Peyer's patch (tissue), 4 donors: Measurements from ENCODE around the gene LRATD1. TPM values are rescaled to one million over a fixed set of nuclear protein-coding genes. Genes with fewer than 3 reads are reported as not detected.

Experiments
- DNase-seq, 3 donors: peaks; one replicate each; pipeline ENCODE4 v3.0.0-alpha.2; 2017 to 2019
- H3K27ac ChIP-seq, 4 donors: fragments of 200-600 bp; sonication (generic); one replicate each; pipeline ENCODE4 v1.5.1; 2016 to 2019
- H3K27me3 ChIP-seq, 2 donors: fragments of 200-600 bp; sonication (generic); one replicate each; pipeline ENCODE4 v1.5.1; 2019
- H3K36me3 ChIP-seq, 3 donors: fragments of 200-600 bp; sonication (generic); one replicate each; pipeline ENCODE4 v1.5.1; 2016 to 2019
- H3K4me1 ChIP-seq, 4 donors: fragments of 200-600 bp; sonication (generic); one replicate each; pipeline ENCODE4 v1.5.1; 2016 to 2019
- H3K4me3 ChIP-seq, 4 donors: fragments of 200-600 bp; sonication (generic); 1 replicate in 3 of 4; 2 replicates in 1 of 4; pipeline ENCODE4 v1.5.1; 2016 to 2019; ENCODE audit warnings: mild to moderate bottlenecking in 1 of 4
- H3K9me3 ChIP-seq, 4 donors: fragments of 200-600 bp; sonication (generic); one replicate each; pipeline ENCODE4 v1.5.1; 2016 to 2019; ENCODE audit warnings: mild to moderate bottlenecking in 1 of 4
- CTCF ChIP-seq, 6 experiments: fragments of 450-650 bp in 4 of 6; fragments of 200-600 bp in 2 of 6; sonication (generic) in 1 of 6; IDR thresholded peaks; one replicate each; pipeline ENCODE4 v1.5.1; 2017 to 2019; ENCODE audit warnings: antibody characterized with exemption in 6 of 6, mild to moderate bottlenecking in 3 of 6, moderate library complexity in 1 of 6
- POLR2A ChIP-seq, 2 donors: fragments of 450-650 bp; IDR thresholded peaks; one replicate each; pipeline ENCODE4 v1.5.1; 2017; ENCODE audit warnings: antibody characterized with exemption in 2 of 2, mild to moderate bottlenecking in 2 of 2, moderate library complexity in 2 of 2
- total RNA-seq, 4 donors: library from RNA; depleted of rRNA; stranded (reverse); fragments of >200 nt; gene quantifications; one replicate each; pipeline ENCODE4 v1.1.0, GENCODE V29; 2016

Gene LRATD1
- total RNA-seq, 4 donors from 2014 or later: 31.4 to 152 (median 79.7) TPM

- DNase-seq: peak in 2 of 3 donors; percentile 46 to 59
- H3K9me3 ChIP-seq: no peaks in the 10 kb centered on the region
- no peaks in the 10 kb centered on the region for H3K4me1 ChIP-seq
- peak overlapping the region in 3 of 4 donors; percentile 70 to 93 (median 89) for H3K27ac ChIP-seq
- H3K36me3 ChIP-seq: no peaks in the 10 kb centered on the region
- no peaks in the 10 kb centered on the region for H3K27me3 ChIP-seq
- peak overlapping the region; percentile 24 to 79 (median 54) for H3K4me3 ChIP-seq
- no peak for TF ChIP-seq CTCF (IDR thresholded peaks at IDR 0.05)
- TF ChIP-seq POLR2A (IDR thresholded peaks at IDR 0.05): no peak
Observed at GRCh38 chr2:14633461-14634181, 1.1 kb downstream of the LRATD1 start.

- no peak for DNase-seq
- Histone ChIP-seq H3K27ac (peak overlapping the region; percentile 64 to 93 (median 80)), H3K4me1 (no peaks in the 10 kb centered on the region), H3K9me3 (no peaks in the 10 kb centered on the region), H3K36me3 (no peaks in the 10 kb centered on the region), H3K4me3 (peak overlapping the region in 3 of 4 donors; percentile 43 to 79 (median 66)), H3K27me3 (no peaks in the 10 kb centered on the region)
- peak; percentile 43 to 49 for TF ChIP-seq POLR2A (IDR thresholded peaks at IDR 0.05)
- TF ChIP-seq CTCF (IDR thresholded peaks at IDR 0.05): no peak
Observed at GRCh38 chr2:14634182-14634488, 1.6 kb downstream of the LRATD1 start.

GRCh38 chr2:14634489-14635390, 2.2 kb downstream of the LRATD1 start:
- Histone ChIP-seq H3K27me3 (no peaks in the 10 kb centered on the region), H3K4me3 (peak overlapping the region; percentile 18 to 79 (median 54)), H3K27ac (peak overlapping the region; percentile 64 to 93 (median 80)), H3K4me1 (no peaks in the 10 kb centered on the region), H3K36me3 (no peaks in the 10 kb centered on the region), H3K9me3 (no peaks in the 10 kb centered on the region)
- peak; percentile 25 to 95 (median 93) for DNase-seq
- peak in 1 of 2 donors; percentile 1 for TF ChIP-seq POLR2A (IDR thresholded peaks at IDR 0.05)
- peak in 4 of 6 experiments; percentile 54 to 90 (median 84) for TF ChIP-seq CTCF (IDR thresholded peaks at IDR 0.05)

- TF ChIP-seq CTCF (IDR thresholded peaks at IDR 0.05): no peak
- peak in 1 of 2 donors; percentile 8 for TF ChIP-seq POLR2A (IDR thresholded peaks at IDR 0.05)
- Histone ChIP-seq H3K4me1 (no peaks in the 10 kb centered on the region), H3K9me3 (no peaks in the 10 kb centered on the region), H3K4me3 (peak overlapping the region; percentile 18 to 79 (median 54)), H3K27me3 (no peaks in the 10 kb centered on the region), H3K36me3 (no peaks in the 10 kb centered on the region), H3K27ac (peak overlapping the region; percentile 64 to 93 (median 80))
- peak in 2 of 3 donors; percentile 84 to 87 for DNase-seq
Observed at GRCh38 chr2:14635391-14635871, 2.9 kb downstream of the LRATD1 start.

GRCh38 chr2:14638488-14638887, 6.0 kb downstream of the LRATD1 start:
- TF ChIP-seq POLR2A (IDR thresholded peaks at IDR 0.05) (no peak), CTCF (IDR thresholded peaks at IDR 0.05) (no peak)
- H3K4me3 ChIP-seq: no peak overlapping the region
- no peak overlapping the region for H3K27ac ChIP-seq
- no peaks in the 10 kb centered on the region for H3K27me3 ChIP-seq
- H3K36me3 ChIP-seq: no peaks in the 10 kb centered on the region
- H3K9me3 ChIP-seq: no peaks in the 10 kb centered on the region
- DNase-seq: no peak
- no peaks in the 10 kb centered on the region for H3K4me1 ChIP-seq
